Large intestine (tissue), 12 donors: ENCODE data around the gene OCLN. TPM values are rescaled to one million over a fixed set of nuclear protein-coding genes. Genes with fewer than 3 reads are reported as not detected.
A peak's percentile ranks its signal among the peaks of the same experiment; 100 is the strongest.
"Not testable (repeated sequence)": the region's sequence is repeated elsewhere in the genome, so short reads cannot be mapped to it uniquely, and the experiment has no call there.

ENCODE experiments used
- DNase-seq, 2 donors: peaks; one replicate each; pipeline versions ENCODE4 v3.0.0 to v3.0.0-alpha.2; 2013
- H3K27ac ChIP-seq: one replicate; pipeline ENCODE4 v1.5.1; 2013; ENCODE audit warnings: low read length
- H3K27me3 ChIP-seq: 2 replicates; pipeline ENCODE4 v1.6.1; 2013; ENCODE audit warnings: low read length; ENCODE audit not compliant: control insufficient read depth, insufficient read depth
- H3K36me3 ChIP-seq: 2 replicates; pipeline ENCODE4 v1.6.1; 2013; ENCODE audit warnings: low read length; ENCODE audit not compliant: control insufficient read depth, insufficient read depth
- H3K4me1 ChIP-seq: one replicate; pipeline ENCODE4 v1.6.1; 2013; ENCODE audit warnings: low read length; ENCODE audit not compliant: control insufficient read depth, insufficient read depth
- H3K4me3 ChIP-seq: one replicate; pipeline ENCODE4 v1.5.1; 2013; ENCODE audit warnings: low read length
- H3K9me3 ChIP-seq: one replicate; pipeline ENCODE4 v1.6.1; 2013; ENCODE audit warnings: mild to moderate bottlenecking, low read depth, low read length, moderate library complexity; ENCODE audit not compliant: control insufficient read depth
- WGBS: methylation state at CpG from one replicate; pipeline ENCODE4 v1.1.5; 2013; ENCODE audit warnings: low lambda C conversion rate; ENCODE audit not compliant: insufficient coverage; 5-methylcytosine and 5-hydroxymethylcytosine counted together
- long read RNA-seq, 11 donors: transcript quantifications; one replicate each; lab custom pipeline, GENCODE V29; 2026
- polyA plus RNA-seq: library from polyadenylated mRNA; unstranded; fragments of 120-200 nt; gene quantifications from one replicate; pipeline ENCODE4 v1.2.1, GENCODE V29; 2013

The OCLN gene, protein sequence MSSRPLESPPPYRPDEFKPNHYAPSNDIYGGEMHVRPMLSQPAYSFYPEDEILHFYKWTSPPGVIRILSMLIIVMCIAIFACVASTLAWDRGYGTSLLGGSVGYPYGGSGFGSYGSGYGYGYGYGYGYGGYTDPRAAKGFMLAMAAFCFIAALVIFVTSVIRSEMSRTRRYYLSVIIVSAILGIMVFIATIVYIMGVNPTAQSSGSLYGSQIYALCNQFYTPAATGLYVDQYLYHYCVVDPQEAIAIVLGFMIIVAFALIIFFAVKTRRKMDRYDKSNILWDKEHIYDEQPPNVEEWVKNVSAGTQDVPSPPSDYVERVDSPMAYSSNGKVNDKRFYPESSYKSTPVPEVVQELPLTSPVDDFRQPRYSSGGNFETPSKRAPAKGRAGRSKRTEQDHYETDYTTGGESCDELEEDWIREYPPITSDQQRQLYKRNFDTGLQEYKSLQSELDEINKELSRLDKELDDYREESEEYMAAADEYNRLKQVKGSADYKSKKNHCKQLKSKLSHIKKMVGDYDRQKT
- polyA plus RNA-seq, result 85.5 TPM
- long read RNA-seq, donor 1, partial matches to known transcripts, result 0 of 1 reads
- long read RNA-seq, donor 1, other reads (novel, unspliced or antisense), result 0 of 1 reads
- long read RNA-seq, donor 2, full-length matches to known transcripts, result 16 of 22 reads
- long read RNA-seq, donor 2, partial matches to known transcripts, result 6 of 22 reads
- long read RNA-seq, donor 2, other reads (novel, unspliced or antisense), result 0 of 22 reads
- long read RNA-seq, donor 3, full-length matches to known transcripts, result 15 of 48 reads
- long read RNA-seq, donor 3, partial matches to known transcripts, result 33 of 48 reads
- long read RNA-seq, donor 3, other reads (novel, unspliced or antisense), result 0 of 48 reads
- long read RNA-seq, donor 4, full-length matches to known transcripts, result 4 of 4 reads
- long read RNA-seq, donor 4, partial matches to known transcripts, result 0 of 4 reads
- long read RNA-seq, donor 4, other reads (novel, unspliced or antisense), result 0 of 4 reads
- long read RNA-seq, donor 5, full-length matches to known transcripts, result 5 of 5 reads
- long read RNA-seq, donor 5, partial matches to known transcripts, result 0 of 5 reads
- long read RNA-seq, donor 5, other reads (novel, unspliced or antisense), result 0 of 5 reads
- long read RNA-seq, donor 6, full-length matches to known transcripts, result 18 of 18 reads
- long read RNA-seq, donor 6, partial matches to known transcripts, result 0 of 18 reads
- long read RNA-seq, donor 6, other reads (novel, unspliced or antisense), result 0 of 18 reads
- long read RNA-seq, donor 7, full-length matches to known transcripts, result 3 of 22 reads
- long read RNA-seq, donor 7, partial matches to known transcripts, result 19 of 22 reads
- long read RNA-seq, donor 7, other reads (novel, unspliced or antisense), result 0 of 22 reads
- long read RNA-seq, donor 8, full-length matches to known transcripts, result 12 of 18 reads
- long read RNA-seq, donor 8, partial matches to known transcripts, result 6 of 18 reads
- long read RNA-seq, donor 8, other reads (novel, unspliced or antisense), result 0 of 18 reads
- long read RNA-seq, donor 9, full-length matches to known transcripts, result 8 of 8 reads
- long read RNA-seq, donor 9, partial matches to known transcripts, result 0 of 8 reads
- long read RNA-seq, donor 9, other reads (novel, unspliced or antisense), result 0 of 8 reads
- long read RNA-seq, donor 10, full-length matches to known transcripts, result 17 of 50 reads
- long read RNA-seq, donor 10, partial matches to known transcripts, result 33 of 50 reads
- long read RNA-seq, donor 10, other reads (novel, unspliced or antisense), result 0 of 50 reads
- long read RNA-seq, donor 11, full-length matches to known transcripts, result 6 of 6 reads
- long read RNA-seq, donor 11, partial matches to known transcripts, result 0 of 6 reads
- long read RNA-seq, donor 11, other reads (novel, unspliced or antisense), result 0 of 6 reads

DNA sequence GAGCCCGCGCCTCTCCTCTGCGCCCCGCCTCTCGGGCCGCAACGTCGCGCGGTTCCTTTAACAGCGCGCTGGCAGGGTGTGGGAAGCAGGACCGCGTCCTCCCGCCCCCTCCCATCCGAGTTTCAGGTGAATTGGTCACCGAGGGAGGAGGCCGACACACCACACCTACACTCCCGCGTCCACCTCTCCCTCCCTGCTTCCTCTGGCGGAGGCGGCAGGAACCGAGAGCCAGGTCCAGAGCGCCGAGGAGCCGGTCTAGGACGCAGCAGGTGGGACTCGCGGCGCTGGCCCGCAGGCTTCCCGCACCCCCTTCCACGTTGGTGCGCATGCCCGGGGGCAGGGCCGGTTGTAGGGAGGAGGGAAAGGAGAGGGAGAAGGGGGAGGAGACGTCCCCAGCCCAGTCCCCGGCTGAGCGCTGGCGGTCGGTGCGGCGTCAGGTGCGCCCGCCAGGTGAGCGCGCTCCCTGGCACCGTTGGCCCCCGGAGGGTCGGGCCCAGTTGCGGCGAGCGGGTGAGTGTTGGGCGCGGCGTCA is at the start of gene OCLN:
TSS of gene OCLN (plus strand) at position 400 of the 532 bp plus-strand sequence. CDS start 11,455 bp downstream, outside the sequence.
- Histone ChIP-seq H3K4me1 (peaks cover 17% of the 10 kb centered on the region), H3K27ac (peak within 1 kb of the TSS; percentile 99), H3K9me3 (no peaks in the 10 kb centered on the region), H3K27me3 (peaks cover 23% of the 10 kb centered on the region), H3K4me3 (peak within 1 kb of the TSS; percentile 93), H3K36me3 (no peaks in the 10 kb centered on the region)
- peak; percentile 91 to 96 for DNase-seq
- WGBS, result no CpG with 5 or more reads among the region's 56 CpGs

- Histone ChIP-seq H3K27me3 (no peaks in the 10 kb centered on the region), H3K4me3 (no peak overlapping the region), H3K9me3 (no peaks in the 10 kb centered on the region), H3K36me3 (peaks cover 15% of the 10 kb centered on the region), H3K27ac (peak overlapping the region; percentile 96), H3K4me1 (peaks cover 24% of the 10 kb centered on the region)
- peak; percentile 87 to 96 for DNase-seq
- no CpG with 5 or more reads among the region's 7 CpGs for WGBS
These were observed 48.3 kb upstream of the OCLN start for GRCh38 chr5:69444127-69444754.

DNA sequence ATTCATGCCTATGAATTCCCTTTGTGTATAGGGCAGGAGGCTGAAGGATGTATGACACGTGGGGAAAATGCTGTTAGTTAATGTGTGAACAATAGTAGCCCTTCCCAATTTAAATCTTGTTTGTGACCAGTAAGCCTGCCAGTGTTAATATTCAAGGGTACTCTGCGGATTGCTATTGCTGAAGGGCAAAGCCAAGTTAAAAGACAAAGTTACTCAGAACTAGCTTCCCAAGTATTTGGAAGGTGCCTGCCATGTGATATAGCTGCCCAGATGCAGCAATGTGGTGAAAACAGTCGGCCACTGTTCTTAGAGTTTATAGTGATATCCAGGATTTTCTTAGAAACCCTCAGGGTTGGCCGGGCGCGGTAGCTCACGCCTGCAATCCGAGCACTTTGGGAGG is 43.1 kb upstream of the OCLN start:
- Histone ChIP-seq H3K4me3 (no peak overlapping the region), H3K4me1 (peaks cover 51% of the 10 kb centered on the region), H3K9me3 (no peaks in the 10 kb centered on the region), H3K36me3 (no peaks in the 10 kb centered on the region), H3K27ac (no peak overlapping the region), H3K27me3 (no peaks in the 10 kb centered on the region)
- WGBS, result no CpG with 5 or more reads among the region's 8 CpGs
- peak in 1 of 2 donors; percentile 27 for DNase-seq

- H3K4me1 ChIP-seq, result peaks cover 46% of the 10 kb centered on the region
- no CpG with 5 or more reads among the region's 1 CpG for WGBS
- H3K36me3 ChIP-seq, result no peaks in the 10 kb centered on the region
- peak overlapping the region; percentile 95 for H3K27ac ChIP-seq
- no peak for DNase-seq
- H3K9me3 ChIP-seq, result no peaks in the 10 kb centered on the region
- no peak overlapping the region for H3K4me3 ChIP-seq
- no peaks in the 10 kb centered on the region for H3K27me3 ChIP-seq
These were observed 42.5 kb upstream of the OCLN start for GRCh38 chr5:69450116-69450515.

- peak overlapping the region; percentile 95 for H3K27ac ChIP-seq
- not testable (repeated sequence) for H3K27me3 ChIP-seq, H3K9me3 ChIP-seq, H3K36me3 ChIP-seq, H3K4me3 ChIP-seq
- DNase-seq, result peak in 1 of 2 donors; percentile 42
- peaks cover 46% of the 10 kb centered on the region for H3K4me1 ChIP-seq
- WGBS, result no CpG with 5 or more reads among the region's 8 CpGs
These were observed 42.1 kb upstream of the OCLN start for GRCh38 chr5:69450527-69450926.

GRCh38 chr5:69451941-69452647 is 40.5 kb upstream of the OCLN start:
- Histone ChIP-seq H3K9me3 (no peaks in the 10 kb centered on the region), H3K4me1 (peaks cover 46% of the 10 kb centered on the region), H3K27ac (peak overlapping the region; percentile 95), H3K27me3 (no peaks in the 10 kb centered on the region), H3K4me3 (peak overlapping the region; percentile 13), H3K36me3 (no peaks in the 10 kb centered on the region)
- 0% methylated on average over 3 of the region's 4 CpGs for WGBS
- peak; percentile 84 to 94 for DNase-seq

DNA sequence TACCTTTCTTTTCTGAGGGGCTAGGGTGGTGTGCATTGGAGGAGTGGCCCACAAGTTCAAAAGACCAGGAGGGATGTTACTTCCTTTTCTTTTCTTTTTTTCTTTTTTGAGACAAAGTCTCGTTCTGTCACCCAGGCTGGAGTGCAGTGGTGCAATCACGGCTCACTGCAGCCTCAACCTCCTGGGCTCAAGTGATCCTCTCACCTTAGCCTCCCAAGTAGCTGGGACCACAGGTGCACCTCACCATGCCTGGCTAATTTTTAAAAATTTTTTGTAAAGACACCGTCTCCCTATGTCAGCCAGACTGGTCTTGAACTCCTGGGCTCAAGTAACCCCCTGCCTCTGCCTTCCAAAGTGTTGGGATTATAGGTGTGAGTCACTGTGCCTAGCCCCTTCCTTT is 39.1 kb upstream of the OCLN start:
- H3K9me3 ChIP-seq, H3K4me3 ChIP-seq, H3K36me3 ChIP-seq, H3K27me3 ChIP-seq: not testable (repeated sequence)
- Histone ChIP-seq H3K4me1 (peaks cover 46% of the 10 kb centered on the region), H3K27ac (peak overlapping the region; percentile 95)
- DNase-seq, result peak in 1 of 2 donors; percentile 32
- no CpG with 5 or more reads among the region's 3 CpGs for WGBS

GRCh38 chr5:69454460-69455249 is 37.9 kb upstream of the OCLN start:
- peak overlapping the region; percentile 95 for H3K27ac ChIP-seq
- no peaks in the 10 kb centered on the region for H3K27me3 ChIP-seq
- H3K4me3 ChIP-seq, result peak overlapping the region; percentile 42
- peaks cover 44% of the 10 kb centered on the region for H3K4me1 ChIP-seq
- no peaks in the 10 kb centered on the region for H3K36me3 ChIP-seq
- no peaks in the 10 kb centered on the region for H3K9me3 ChIP-seq
- peak; percentile 74 to 91 for DNase-seq
- WGBS, result 20% methylated on average over 2 of the region's 8 CpGs
